Gastrocnemius medialis (tissue), 4 donors: ENCODE data around the gene IL6ST.

Experiments
- POLR2A ChIP-seq, 2 donors: fragments of 450-650 bp; IDR thresholded peaks; one replicate each; pipeline ENCODE4 v1.6.1; 2017; ENCODE audit warnings: antibody characterized with exemption in 2 of 2, mild to moderate bottlenecking in 2 of 2, moderate library complexity in 2 of 2
- TF ChIP-seq, protein P1 (sequence below), 5 experiments: fragments of 450-650 bp in 3 of 5; fragments of 200-600 bp in 2 of 5; sonication (generic) in 2 of 5; IDR thresholded peaks in 4 of 5; conservative IDR thresholded peaks in 1 of 5; 1 replicate in 4 of 5; 2 replicates in 1 of 5; pipeline ENCODE4 v1.5.1; 2016 to 2019; ENCODE audit warnings: antibody characterized with exemption in 5 of 5, mild to moderate bottlenecking in 3 of 5, moderate library complexity in 3 of 5

DNA sequence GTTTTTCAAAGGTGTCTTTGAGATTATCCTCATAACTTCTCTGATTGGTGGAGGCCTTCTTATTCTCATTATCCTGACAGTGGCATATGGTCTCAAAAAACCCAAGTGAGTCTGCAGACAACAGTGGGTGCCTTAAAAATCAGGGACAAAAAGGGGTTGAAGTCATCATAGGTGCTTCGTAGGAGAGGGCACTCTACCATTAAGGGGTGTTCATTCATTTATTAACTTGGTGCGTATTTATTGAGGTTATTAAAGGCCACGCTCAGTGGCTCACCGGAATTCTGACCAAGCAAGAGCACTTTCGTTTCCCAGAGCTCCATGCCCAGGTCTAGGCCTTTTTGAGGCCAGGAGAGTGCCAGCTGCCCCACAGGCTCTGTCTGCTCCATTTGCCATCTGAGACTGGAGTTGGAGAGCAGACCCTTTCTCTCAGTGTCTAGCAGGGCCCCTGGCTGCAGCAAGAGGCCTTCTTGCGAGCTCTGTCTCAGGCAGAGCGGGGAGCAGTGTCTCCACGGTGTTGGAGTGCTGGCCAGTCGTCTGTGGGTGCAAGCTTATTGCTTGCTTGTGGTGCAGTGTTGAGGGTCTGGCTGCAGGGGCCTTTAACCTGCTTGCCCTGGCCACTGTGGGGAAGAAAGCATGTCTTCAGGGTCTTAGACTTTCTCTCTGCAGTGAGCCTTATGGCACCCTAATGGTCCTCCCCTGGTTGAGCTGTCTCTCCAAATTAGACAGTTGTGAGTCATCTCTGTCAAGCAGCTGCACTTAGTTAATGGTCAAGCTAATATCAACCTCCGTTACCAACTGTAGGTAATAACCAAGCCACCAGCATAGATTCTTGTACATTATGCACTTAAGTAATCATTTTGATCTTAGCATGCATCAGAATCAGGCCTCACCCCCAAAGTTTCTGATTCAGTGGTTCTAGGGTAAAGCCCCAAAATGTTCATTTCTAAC lies 81.0 kb downstream of the IL6ST start:
- TF ChIP-seq, protein P1, sequence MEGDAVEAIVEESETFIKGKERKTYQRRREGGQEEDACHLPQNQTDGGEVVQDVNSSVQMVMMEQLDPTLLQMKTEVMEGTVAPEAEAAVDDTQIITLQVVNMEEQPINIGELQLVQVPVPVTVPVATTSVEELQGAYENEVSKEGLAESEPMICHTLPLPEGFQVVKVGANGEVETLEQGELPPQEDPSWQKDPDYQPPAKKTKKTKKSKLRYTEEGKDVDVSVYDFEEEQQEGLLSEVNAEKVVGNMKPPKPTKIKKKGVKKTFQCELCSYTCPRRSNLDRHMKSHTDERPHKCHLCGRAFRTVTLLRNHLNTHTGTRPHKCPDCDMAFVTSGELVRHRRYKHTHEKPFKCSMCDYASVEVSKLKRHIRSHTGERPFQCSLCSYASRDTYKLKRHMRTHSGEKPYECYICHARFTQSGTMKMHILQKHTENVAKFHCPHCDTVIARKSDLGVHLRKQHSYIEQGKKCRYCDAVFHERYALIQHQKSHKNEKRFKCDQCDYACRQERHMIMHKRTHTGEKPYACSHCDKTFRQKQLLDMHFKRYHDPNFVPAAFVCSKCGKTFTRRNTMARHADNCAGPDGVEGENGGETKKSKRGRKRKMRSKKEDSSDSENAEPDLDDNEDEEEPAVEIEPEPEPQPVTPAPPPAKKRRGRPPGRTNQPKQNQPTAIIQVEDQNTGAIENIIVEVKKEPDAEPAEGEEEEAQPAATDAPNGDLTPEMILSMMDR (IDR thresholded peaks at IDR 0.05 in 4 of 5, conservative IDR thresholded peaks at IDR 0.05 in 1 of 5) = no peak
- TF ChIP-seq POLR2A (IDR thresholded peaks at IDR 0.05) = no peak
